NOMO-1 treated with DMSO at 0.1 percent for 48 hours (cell line): ENCODE results near the gene ENDOG.
A peak's percentile ranks its signal among the peaks of the same experiment; 100 is the strongest.
"Not testable (repeated sequence)": the region's sequence is repeated elsewhere in the genome, so short reads cannot be mapped to it uniquely, and the experiment has no call there.

Source experiments
- DNase-seq: peaks from one replicate; lab custom pipeline; 2025; ENCODE audit not compliant: unreplicated experiment; lab: John Stamatoyannopoulos, UW

ENDOG gene

DNA sequence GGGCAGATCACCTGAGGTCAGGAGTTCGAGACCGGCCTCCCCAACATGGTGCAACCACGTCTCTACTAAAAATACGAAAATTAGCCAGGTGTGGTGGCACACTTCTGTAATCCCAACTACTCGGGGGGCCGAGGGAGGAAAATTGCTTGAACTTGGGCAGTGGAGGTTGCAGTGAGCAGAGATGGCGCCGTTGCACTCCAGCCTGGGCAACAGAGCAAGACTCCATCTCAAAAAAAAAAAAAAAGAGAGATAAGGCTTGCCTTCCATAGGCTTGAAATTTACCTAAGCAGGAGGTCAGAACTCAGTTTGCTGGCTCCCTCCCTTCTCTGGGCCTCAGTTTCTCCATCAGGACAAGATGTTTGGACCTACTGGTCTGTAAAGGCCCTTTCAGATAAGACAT lies 10.0 kb downstream of the ENDOG start:
- no peak for DNase-seq

DNA sequence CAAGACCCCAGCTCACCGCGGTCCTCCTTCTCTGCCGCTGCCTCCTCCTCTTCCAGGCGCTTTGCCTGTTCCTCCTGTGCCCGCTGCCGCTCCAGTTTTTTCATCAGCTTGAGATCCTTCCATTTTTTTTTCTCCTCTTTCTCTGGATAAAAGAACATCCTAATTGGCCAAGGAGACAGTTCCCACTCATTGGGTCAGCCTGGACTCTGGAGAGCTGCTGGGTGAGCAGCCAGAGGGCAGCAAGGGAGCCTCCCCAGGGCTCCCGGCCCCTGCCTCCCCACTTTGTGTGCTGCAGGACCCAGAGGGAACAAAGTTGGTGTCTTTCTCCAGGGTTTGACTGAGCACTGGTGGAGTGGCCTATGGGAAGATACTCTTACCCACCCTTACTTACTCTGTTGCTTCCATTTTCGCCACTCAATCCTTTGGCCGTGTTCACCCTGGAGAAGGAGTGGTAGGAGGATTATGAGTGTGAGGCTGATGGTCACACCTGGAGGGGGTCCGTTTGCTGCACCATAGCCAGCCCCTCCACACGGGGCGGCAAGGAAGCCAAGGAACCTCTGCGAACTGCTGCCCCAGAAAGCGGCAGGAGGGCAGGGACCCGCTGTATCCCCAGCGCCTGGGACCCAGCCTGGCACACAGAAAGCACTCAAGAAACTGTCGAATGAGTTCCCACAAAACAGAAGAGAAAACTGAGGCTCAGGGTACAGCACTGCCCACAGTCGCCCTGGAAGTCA lies 10.6 kb downstream of the ENDOG start:
- DNase-seq, result no peak

DNA sequence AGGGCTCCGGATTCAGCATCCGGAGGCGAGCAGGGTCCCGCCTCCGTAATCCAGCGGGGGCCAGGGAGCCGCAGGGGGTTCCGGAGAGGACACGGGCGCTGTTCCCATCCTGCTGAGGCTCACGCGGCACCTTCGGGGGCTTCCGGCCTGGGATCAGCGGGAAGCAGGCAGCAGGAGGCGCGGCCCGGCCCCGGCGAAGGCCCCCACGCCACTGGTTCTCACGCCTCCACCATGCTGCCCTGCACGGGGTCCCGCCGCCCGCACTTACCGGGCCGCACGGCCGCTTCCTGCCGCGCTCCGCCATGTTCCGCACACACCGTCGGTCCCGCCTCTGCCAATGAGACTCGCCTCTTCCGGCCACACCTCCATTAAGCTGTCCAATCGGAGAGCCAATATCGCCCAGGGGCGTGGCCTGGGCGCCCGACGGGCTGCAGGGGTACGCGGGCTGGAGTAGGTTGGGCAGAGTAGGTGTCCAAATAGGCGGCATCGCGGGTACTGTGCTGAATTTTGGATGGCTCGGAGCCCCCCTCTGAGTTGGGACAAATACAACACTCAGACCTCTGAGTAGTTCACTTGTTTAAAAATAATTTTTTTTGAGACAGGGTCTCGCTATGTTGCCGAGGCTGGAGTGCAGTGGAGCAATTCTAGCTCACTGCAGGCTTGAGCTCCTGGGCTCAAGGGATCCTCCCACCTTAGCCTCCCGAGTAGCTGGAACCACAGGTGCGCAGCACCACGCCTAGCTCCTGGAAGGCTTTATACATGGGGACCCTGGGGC lies 11.4 kb downstream of the ENDOG start, which contains the start of gene SPOUT1:
Gene SPOUT1, minus strand, starts transcription at position 318 of the 775 bp plus-strand sequence. Its CDS starts 14 bp downstream, at position 304.
- peak; percentile 96 for DNase-seq

DNA sequence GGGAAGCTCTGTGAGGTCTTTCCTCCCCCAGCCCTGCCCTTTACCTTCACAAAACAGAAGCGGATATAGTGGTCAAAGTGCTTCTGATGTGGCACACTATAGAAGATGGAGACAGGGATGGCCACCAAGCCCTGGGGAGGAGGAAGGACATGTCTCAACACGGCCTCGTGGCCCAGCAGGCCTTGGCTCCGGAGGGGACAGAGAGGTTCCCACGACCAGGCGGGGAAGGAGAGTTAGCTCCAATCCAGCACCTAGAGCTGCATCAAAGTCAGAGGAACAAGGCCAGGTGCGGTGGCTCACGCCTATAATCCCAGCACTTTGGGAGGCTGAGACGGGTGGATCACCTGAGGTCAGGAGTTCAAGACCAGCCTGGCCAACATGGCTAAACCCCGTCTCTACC lies 15.4 kb downstream of the ENDOG start:
- DNase-seq, result no peak

DNA sequence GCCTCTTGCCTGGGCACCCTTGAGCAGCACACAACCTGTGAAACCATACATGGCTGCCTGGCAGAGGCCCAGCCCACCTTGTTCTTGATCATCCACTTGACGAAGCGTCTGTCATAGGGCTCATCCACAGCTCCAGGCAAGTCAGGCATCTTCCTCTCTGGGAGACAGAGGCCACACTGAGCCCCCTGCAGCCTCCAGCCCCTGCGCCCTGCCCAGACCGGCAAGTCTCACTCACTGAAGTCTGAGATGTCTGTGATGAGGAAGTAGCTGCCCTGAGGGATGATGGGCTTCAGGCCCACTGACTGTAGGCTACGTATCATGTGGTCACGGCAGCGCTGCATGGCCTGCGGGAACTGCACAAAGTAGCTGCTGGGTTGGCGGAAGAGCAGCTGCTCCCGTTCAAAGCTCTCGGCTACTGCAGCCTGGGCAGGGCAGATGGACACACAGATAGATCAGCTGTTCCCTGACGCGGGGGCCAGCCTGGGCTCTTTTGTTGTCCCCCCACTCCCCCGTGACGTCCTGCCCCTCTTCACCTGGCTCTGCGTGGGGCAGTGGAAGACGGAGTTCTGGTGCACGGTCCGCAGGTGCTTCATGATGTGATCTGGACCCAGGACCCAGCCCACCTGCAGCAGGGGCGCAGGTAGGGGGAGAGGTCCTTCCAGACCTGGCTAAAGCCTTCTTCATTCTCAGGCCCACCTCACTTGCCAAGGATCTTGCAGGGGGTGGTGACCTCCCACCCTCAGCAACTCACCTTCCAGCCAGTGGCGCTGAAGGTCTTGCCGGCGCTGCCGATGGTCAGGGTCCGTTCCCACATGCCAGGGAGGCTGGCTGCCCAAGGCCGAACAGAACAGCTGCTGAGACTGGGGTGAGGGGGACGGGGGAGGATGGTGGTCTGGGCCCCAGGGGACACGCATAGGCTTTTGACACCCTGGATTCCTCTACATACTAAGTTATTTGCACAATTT lies 17.2 kb downstream of the ENDOG start:
- no peak for DNase-seq

DNA sequence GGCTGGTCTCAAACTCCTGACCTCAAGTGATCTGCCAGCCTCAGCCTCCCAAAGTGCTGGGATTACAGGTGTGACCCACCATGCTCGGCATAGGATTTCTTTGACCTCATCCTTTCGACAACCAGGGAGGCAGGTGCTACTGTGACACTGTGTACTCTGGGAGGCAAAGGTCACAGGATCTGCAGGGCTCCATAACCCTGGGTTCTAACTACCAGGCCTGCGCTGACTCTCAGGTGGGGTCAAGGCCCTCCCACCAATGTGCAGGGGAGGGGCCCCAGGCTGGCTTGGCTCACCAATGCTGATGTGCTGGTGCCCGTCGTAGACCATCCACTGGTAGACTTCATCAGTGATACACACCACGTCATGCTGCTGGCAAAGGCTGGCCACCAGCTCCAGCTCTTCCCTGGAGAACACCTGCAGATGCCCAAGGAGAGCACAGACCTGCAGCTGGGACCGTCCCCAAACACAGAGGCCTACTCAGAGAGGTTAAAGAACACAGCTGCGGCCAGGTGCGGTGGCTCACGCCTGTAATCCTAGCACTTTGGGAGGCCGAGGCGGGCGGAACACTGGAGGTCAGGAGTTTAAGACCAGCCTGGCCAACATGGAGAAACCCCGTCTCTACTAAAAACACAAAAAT lies 18.3 kb downstream of the ENDOG start:
- no peak for DNase-seq

DNA sequence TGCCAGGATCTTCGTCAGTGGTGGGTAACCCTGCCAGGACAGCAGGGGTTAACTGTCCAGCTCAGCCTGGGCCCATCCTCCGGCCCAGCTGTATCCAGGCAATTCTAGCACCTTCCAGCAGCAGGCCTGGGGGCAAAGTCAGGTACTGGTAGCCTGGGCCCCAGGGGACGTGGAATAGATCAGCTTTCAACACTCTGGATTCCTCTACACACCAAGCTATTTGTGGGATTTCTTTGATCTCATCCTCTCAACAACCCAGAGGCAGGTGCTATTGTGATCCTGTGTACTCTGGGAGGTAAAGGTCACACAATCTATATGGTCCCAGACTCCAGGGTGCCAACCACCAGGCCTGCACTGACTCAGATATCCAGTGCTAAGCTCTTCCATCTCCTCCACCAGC lies 20.0 kb downstream of the ENDOG start:
- no peak for DNase-seq

DNA sequence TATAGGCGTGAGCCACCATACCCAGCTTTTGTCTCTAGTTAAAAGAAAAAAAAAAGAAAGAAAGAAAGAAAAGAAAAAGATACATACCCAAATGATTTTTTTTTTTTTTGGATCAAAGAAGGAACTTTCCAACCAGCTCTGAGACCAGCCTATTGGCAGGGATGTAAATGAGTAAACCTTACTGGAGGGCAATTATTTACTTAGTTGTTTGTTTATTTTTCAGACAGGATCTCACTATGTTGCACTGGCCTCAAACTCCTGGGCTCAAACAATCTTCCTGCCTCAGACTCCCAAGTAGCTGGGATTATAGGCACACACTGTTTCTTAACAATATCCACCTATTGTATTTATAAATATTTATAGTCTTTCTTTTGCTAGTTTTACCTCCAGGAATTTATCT lies 22.2 kb downstream of the ENDOG start:
- no peak for DNase-seq

DNA sequence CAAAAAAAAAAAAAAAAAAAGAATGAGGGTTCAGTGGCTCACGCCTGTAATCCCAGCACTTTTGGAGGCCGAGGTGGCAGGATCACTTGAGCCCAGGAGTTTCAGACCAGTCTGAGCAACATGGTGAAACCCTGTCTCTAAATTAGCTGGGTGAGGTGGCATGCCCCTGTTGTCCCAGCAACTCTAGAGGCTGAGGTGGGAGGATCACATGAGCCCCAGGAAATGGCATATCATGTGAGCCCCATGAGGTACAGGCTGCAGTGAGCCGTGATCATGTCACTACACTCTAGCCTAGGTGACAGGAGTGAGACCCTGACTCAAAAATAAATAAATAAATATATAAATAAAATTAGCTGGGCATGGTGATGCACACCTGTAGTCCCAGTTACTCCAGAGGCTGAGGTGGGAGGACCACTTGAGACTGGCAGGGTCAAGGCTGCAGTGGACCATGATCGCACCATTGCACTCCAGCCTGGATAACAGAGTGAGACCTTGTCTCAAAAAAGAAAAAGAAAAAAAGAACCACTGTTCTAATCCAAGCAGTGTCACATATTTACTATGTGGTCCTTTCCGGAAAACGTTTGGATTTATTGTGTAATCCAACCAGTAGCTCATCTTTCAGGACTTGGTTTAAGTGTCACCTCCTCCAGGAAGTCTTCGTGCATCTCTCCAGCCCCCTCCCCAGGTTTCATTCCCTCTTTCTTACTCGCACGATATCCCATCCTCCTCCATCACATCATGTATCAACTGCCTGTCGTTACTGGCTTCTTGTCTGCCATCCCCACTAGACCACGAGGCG lies 23.6 kb downstream of the ENDOG start:
- DNase-seq, result no peak

DNA sequence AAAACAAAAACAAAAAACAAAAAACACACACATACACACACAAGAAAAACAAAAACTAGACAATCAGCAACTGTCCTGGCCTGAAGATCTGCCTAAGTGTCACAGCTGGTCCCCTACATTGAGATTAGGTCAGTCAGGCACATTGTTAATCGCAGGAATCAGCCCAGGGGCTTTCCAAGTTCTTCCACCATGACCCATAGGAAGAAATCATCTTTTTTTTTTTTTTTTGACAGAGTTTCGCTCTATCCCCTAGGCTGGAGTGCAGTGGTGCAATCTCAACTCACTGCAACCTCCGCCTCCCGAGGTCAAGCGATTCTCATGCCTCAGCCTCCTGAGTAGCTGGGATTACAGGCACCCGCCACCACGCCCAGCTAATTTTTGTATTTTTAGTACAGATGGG lies 24.9 kb downstream of the ENDOG start:
- not testable (repeated sequence) for DNase-seq

DNA sequence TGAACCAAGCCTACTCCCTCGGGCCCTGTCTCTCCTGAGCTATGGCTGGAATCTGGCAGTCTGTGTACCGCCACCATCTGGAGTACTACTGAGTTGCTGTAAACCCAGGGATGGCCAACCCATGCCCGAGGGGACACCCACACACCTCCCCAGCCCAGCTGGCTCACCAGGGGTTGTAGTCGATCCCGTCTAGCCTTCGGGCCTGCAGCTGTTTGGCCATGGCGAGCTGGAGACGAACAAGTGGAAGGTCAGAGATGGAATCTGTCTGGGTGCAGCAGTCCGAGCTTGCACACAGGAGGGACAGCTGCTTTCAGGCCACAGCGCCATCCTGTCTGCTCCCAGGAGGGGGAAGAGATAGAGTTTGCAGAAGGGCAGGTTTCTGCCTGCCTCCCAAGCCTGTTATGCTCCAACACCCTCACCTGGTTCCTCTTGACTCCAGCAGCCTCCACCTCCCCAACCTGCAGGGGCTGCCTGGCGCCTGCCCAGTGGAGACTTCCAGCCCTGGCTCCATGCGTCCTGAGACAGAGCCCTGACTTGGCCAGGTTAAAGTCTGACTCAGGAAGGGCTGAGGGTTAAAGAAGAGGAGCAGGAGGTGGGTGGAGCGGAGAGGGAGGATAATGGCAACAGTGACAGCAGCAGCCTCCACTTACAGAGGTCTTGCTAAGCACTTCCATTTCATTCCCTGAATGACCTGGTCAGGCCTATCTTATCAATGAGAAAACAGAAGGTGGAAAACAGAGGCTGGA lies 27.1 kb downstream of the ENDOG start:
- no peak for DNase-seq

DNA sequence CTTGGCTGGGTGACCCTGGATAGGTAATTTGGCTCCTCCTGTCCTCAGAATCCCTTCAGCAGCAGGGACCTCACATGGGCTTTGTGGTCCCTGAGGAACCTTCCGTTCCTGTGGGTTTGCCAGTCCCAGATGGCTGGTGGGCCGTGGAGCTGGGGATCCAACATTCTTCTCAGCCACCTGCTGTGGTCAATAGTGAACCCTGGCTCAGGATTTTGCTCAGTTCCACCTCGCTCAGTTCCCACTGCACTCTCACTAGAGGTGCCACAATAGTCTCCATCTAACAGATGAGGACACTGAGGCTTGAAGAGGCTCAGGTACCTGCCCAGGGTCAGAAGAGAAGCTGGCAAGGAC lies 28.4 kb downstream of the ENDOG start:
- no peak for DNase-seq

DNA sequence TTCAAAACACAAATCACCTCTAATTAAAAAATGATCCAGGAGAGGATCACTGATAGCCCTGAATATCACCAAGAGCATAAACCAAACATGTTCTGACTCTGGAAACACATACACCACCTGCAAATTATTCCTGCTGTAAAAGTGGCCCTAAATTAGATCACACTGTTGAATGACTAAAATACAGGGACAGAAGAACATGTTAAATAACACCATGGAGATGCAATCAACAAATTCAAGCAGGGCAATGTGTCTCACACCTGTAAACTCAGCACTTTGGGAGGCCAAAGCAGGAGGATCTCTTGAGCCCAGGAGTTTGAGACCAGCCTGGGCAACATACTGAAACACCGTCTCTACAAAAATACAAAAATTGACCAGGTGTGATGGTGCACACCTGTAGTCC lies 29.5 kb downstream of the ENDOG start:
- DNase-seq, result no peak

DNA sequence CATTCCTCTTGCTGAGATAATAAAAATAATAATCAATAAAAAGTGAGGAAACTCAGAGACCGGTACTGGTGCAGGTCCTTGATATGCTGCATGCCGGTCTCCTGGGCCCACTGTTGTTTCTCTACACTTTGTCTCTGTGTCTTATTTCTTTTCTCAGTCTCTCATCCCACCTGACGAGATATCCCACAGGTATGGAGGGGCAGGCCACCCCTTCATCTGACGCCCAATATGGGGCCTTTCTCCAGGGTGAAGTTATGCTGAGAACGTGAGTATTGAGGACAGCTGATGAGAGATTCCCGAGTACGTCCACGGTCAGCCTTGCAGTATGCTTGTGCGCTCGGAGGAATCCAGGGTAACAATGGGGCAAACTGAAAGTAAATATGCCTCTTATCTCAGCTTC lies 32.7 kb downstream of the ENDOG start:
- not testable (repeated sequence) for DNase-seq

DNA sequence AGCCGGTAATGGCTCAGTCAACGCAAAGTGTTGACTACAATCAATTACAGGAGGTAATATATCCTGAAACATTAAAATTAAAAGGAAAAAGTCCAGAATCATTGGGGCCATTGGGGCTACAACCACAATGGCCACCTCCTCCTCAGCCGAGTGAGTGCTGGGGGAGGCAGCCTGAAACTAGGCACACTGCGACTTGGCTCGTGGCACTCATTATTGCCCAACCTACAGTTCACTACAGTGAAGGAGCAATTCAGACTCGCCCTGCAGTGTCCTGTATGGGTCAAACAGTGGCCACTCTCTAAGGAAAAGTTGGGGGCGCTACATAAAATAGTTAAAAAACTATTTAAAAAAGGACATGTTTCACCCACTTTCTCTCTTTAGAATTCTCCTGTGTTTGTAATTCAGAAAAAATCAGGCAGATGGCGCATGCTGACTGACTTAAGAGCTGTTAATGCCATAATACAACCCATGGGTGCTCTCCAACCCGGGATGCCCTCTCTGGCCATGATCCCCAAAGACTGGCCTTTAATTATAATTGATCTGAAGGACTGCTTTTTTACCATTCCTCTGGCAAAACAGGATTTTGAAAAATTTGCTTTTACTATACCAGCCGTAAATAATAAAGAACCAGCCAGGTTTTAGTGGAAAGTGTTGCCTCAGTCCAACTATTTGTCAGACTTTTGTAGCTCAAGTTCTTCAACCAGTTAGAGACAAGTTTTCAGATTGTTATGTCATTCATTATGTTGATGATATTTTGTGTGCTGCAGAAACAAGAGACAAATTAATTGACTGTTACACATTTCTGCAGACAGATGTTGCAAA lies 33.7 kb downstream of the ENDOG start:
- DNase-seq, result peak; percentile 43

DNA sequence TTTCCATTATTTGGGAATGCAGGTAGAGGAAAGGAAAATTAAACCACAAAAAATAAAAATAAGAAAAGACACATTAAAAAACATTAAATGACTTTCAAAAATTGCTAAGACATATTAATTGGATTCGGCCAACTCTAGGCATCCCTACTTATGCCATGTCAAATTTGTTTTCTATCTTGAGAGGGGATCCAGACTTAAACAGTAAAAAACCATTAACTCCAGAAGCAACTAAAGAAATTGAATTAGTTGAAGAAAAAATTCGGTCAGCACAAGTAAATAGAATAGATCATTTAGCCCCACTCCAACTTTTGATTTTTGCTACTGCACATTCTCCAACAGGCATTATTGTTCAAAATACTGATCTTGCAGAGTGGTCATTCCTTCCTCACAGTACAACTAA lies 34.3 kb downstream of the ENDOG start:
- not testable (repeated sequence) for DNase-seq

DNA sequence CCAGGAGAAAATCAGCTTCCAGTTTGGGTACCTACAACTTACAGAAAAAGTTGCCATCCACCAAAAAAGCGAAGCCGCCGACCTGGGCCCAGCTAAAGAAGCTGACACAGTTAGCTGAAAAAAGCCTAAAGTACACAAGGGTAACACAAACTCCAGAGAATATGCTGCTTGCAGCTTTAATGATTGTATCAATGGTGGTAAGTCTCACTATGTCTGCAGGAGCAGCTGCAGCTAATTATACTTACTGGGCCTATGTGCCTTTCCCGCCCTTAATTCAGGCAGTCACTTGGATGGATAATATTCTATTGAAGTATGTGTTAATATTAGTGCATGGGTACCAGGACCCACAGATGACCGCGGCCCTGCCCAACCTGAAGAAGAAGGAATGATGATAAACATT lies 36.2 kb downstream of the ENDOG start:
- DNase-seq, result not testable (repeated sequence)

DNA sequence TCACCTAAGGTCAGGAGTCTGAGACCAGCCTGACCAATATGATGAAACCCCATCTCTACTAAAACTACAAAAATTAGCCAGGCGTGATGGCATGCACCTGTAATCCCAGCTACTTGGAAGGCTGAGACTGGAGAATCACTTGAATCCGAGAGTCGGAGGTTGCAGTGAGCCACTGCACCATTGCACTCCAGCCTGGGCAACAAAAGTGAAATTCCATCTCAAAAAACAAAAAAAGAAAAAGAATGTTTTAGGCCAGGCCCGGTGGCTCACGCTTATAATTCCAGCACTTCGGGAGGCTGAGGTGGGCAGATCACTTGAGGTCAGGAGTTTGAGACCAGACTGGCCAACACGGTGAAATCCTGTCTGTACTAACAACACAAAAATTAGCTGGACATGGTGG lies 40.2 kb downstream of the ENDOG start:
- DNase-seq, result not testable (repeated sequence)

DNA sequence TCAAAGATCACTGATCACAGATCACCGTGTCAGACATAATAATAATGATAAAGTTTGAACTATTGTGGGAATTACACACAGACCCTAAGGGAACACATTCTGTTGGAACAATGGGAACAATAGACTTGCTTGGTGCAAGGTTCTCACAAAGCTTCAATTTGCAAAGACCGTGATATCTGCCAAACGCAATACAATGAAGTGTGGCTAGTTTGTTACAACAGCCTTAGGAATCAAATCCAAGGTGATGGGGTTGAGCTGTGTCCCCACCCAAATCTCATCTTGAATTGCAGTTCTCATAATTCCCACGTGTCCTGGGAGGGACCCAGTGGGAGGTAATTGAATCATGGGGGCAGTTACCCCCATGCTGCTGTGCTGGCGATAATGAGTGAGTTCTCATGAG lies 42.6 kb downstream of the ENDOG start:
- no peak for DNase-seq
